ENCODE results near the gene PEX11A. TPM values are rescaled to one million over a fixed set of nuclear protein-coding genes. Genes with fewer than 3 reads are reported as not detected.

Gene PEX11A
- total RNA-seq, 2 donors from 2014 or later, result 4.5 to 17.3 TPM

DNA sequence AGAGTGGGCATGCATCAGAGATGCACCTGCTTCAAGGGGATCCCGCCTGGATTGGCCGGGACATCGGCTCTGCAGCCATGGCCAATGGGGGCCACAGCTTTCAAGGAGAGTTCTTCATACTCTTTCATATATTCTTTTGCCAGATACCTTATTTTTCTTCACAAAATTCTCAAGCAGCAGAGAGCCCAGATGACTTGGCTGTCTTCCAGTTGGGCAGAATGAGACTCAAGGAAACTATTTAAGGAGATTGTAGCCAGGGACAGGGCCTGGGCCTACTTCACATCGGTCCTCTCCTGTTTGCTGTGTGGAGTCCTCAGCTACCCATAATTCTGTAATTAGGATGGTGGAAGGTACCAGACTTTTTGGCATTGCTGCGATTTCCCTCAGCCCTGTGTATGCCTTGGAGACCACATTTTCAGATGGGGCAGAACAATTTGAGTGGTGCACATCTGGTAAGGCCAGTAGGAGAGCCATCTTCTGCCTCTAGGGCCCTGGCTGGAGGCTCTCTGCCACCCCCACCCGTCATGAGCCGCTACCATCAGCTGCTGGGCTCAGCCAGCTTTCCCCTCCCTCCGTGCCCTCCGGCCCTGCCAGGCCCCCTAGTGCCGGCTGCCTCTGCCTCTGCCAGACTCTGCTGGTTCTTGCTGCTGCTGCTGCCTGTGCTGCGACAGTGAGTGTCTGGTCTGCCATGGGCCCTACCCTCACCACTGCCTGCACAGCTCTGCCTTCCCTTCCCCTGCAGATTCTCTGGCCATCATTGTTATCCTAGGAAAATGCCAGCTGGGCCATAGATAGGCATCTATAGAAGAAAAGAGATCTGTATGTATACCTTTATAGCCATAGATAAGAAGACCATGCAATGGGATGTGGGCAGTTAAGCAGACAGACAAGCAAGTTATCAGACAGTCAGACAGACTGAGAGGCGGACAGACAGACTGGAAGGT is 18.1 kb downstream of the PEX11A start:
- peaks cover 20 to 30% of the 10 kb centered on the region in 2 donors for H3K4me1 ChIP-seq (ENCODE audit: control insufficient read depth in 1 of 2, low read depth in 2 of 2)
- peak; percentile 33 for ATAC-seq (ENCODE audit: insufficient number of reproducible peaks, low FRiP score, low read depth)
- H3K27ac ChIP-seq, result peak overlapping the region; percentile 90 to 91
- H3K9me3 ChIP-seq, result no peaks in the 10 kb centered on the region
- DNase-seq (ENCODE audit: low spot score), result no peak
- H3K27me3 ChIP-seq (replicated peaks; ENCODE audit: insufficient read depth), result no peaks in the 10 kb centered on the region
- no peak for TF ChIP-seq CTCF (IDR thresholded peaks at IDR 0.05)
- no peak overlapping the region for H3K4me3 ChIP-seq
- H3K36me3 ChIP-seq, result no peaks in the 10 kb centered on the region

DNA sequence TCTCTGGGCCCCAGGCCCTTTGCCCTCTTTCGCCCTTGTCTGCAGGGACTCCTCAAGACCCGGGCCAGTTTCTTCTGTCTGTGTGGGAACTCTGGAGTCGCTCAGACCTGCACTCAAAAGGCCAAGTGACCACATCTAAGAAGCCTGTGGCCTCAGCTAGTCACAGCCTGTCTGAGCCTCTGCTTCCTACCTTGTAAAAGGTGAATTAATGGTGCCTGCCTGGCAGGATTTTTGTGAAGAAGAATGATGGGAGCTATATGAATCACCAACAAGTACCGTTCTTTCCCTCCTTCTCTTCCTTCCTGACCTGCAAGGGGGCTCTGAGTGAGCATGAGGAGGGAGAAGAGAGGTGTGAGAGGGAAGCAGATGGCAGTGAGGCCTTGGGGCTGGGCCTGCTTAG is 18.9 kb downstream of the PEX11A start:
- Histone ChIP-seq H3K9me3 (no peaks in the 10 kb centered on the region), H3K27ac (peak overlapping the region; percentile 90 to 91), H3K4me1 (ENCODE audit: control insufficient read depth in 1 of 2, low read depth in 2 of 2) (peaks cover 20 to 30% of the 10 kb centered on the region in 2 donors), H3K27me3 (replicated peaks; ENCODE audit: insufficient read depth) (no peaks in the 10 kb centered on the region), H3K4me3 (no peak overlapping the region), H3K36me3 (no peaks in the 10 kb centered on the region)
- ATAC-seq (ENCODE audit: insufficient number of reproducible peaks, low FRiP score, low read depth) (no peak), DNase-seq (ENCODE audit: low spot score) (no peak)
- no peak for TF ChIP-seq CTCF (IDR thresholded peaks at IDR 0.05)

- no peak for ATAC-seq (ENCODE audit: insufficient number of reproducible peaks, low FRiP score, low read depth)
- no peaks in the 10 kb centered on the region for H3K36me3 ChIP-seq
- peaks cover 20 to 34% of the 10 kb centered on the region in 2 donors for H3K4me1 ChIP-seq (ENCODE audit: control insufficient read depth in 1 of 2, low read depth in 2 of 2)
- DNase-seq (ENCODE audit: low spot score), result no peak
- H3K9me3 ChIP-seq, result no peaks in the 10 kb centered on the region
- H3K4me3 ChIP-seq, result no peak overlapping the region
- H3K27ac ChIP-seq, result peak overlapping the region; percentile 90 to 91
- H3K27me3 ChIP-seq (replicated peaks; ENCODE audit: insufficient read depth), result no peaks in the 10 kb centered on the region
- no peak for TF ChIP-seq CTCF (IDR thresholded peaks at IDR 0.05)
Measured at GRCh38 chr15:89670971-89671560, 19.5 kb downstream of the PEX11A start.

DNA sequence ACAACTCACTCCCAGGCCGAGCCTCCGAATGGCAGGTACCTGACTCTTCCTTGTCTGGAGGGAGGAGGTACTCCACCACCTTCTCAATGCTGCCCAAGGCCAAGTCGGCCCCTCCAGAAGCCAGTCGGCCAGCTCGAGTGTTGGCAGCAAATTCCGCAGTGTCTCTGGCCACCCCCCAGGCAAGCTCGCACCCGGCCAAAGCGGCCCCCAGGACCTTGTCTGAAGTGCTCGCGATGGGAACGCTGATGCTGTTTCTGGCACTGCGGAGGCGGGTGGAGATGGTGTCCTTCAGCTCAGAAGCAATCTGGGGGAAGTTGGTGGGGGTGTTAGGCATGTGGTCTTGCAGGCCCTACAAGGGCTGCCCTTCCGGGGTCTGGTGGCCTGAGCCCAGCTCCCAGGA is 20.6 kb downstream of the PEX11A start:
- no peak for DNase-seq (ENCODE audit: low spot score)
- H3K36me3 ChIP-seq, result no peaks in the 10 kb centered on the region
- H3K9me3 ChIP-seq, result no peaks in the 10 kb centered on the region
- ATAC-seq (ENCODE audit: insufficient number of reproducible peaks, low FRiP score, low read depth), result no peak
- H3K4me1 ChIP-seq (ENCODE audit: control insufficient read depth in 1 of 2, low read depth in 2 of 2), result peaks cover 20 to 44% of the 10 kb centered on the region in 2 donors
- H3K4me3 ChIP-seq, result no peak overlapping the region
- no peaks in the 10 kb centered on the region for H3K27me3 ChIP-seq (replicated peaks; ENCODE audit: insufficient read depth)
- H3K27ac ChIP-seq, result no peak overlapping the region
- TF ChIP-seq CTCF (IDR thresholded peaks at IDR 0.05), result no peak

DNA sequence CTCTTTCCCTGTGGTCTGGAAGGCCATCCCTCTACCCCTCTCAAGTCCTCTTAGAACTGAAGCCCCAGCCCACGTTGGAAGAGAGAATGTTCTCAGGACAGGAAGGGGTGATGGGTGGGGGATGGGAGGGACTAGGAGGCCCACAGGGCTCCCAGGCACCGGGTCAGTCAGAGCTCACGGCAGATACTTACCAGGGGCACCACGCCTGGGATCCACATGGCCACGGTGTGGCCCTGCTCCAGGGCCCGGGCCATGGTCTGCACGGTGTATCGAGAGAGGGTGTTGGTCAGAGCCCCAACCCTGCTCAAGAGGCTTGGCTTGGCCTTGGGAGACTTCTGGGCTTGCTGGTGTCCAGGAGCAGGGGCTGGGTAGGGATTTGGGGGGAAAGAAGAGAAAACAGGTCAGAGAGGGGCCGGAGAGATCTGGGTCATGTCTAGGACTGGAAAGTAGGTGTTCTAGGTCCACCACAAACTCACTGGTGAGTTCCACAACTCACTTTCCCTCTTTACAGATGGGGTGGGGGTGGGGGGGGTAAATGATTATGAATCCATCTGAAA is 21.2 kb downstream of the PEX11A start:
- no peak overlapping the region for H3K4me3 ChIP-seq
- no peaks in the 10 kb centered on the region for H3K9me3 ChIP-seq
- ATAC-seq (ENCODE audit: insufficient number of reproducible peaks, low FRiP score, low read depth) (no peak), DNase-seq (ENCODE audit: low spot score) (no peak)
- no peak overlapping the region for H3K27ac ChIP-seq
- H3K36me3 ChIP-seq, result no peaks in the 10 kb centered on the region
- H3K4me1 ChIP-seq (ENCODE audit: control insufficient read depth in 1 of 2, low read depth in 2 of 2), result peaks cover 20 to 50% of the 10 kb centered on the region in 2 donors
- H3K27me3 ChIP-seq (replicated peaks; ENCODE audit: insufficient read depth), result no peaks in the 10 kb centered on the region
- TF ChIP-seq CTCF (IDR thresholded peaks at IDR 0.05), result no peak
